Panc1 (cell line): ENCODE data around the gene FGD3.

Experiments used
- CTCF ChIP-seq: fragments of 450-650 bp; IDR thresholded peaks from 2 replicates; pipeline ENCODE4 v1.5.1; 2017; ENCODE audit warnings: mild to moderate bottlenecking
- POLR2AphosphoS5 ChIP-seq: IDR thresholded peaks from 2 replicates; pipeline ENCODE4 v1.6.1; 2012; ENCODE audit warnings: mild to moderate bottlenecking, low read depth, low read length, moderate library complexity

DNA sequence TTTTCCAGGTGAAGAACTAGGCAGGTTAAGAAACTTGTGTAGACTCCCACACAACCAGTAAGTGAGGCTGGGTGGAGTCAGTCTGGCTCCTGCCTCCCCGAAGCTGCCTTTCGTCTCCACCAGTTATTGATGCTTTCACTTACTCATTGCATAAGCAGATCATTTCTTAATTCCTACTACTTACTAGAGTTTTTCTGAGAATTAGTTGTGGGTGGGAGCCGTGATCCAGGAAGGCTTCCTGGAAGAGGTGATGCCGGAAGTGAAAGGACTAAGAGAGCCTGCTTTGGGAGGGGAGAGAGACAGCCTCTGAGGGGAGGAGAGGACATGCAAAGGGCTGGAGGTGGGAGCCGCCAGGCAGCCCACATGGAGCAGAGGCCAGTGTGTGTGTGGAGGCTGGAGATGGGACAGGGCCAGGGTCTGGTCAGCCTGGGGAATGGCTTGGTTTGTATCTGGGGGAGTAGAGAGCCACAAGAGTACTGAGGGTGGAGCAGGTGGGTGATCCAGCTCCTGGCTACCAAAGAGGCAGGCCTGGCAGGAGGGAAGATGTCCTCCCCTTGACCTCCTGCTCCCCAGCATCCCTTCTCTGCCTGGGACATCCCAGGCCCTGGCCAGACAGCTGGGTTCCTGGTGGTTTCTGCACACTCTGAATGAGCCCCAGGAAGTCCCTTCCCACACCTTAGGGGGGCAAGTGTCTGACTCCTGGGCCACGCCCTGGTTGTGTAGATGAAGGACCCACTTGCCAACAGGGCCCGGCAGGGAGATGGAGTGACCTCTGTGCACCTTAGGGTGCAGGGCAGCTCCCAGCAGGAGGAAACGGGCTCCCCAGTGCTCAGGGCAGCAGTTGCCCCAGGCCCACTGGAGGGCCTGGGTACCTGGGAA is 136.5 kb downstream of the FGD3 start:
- TF ChIP-seq CTCF (no peak), POLR2AphosphoS5 (no peak)
